ES-I3 (cell line): Measurements from ENCODE around the gene ASF1A.

Experiments
- H3K36me3 ChIP-seq: 2 replicates; pipeline ENCODE4 v1.6.1; 2013; ENCODE audit warnings: mild to moderate bottlenecking, low read length, control low read depth, moderate library complexity; ENCODE audit not compliant: insufficient read depth
- H3K4me1 ChIP-seq: 2 replicates; pipeline ENCODE4 v1.6.1; 2013; ENCODE audit warnings: mild to moderate bottlenecking, control low read depth, low read length; ENCODE audit not compliant: insufficient read depth
- H3K9ac ChIP-seq: 2 replicates; pipeline ENCODE4 v1.6.1; 2013; ENCODE audit warnings: low read depth, mild to moderate bottlenecking, low read length, moderate library complexity
- H3K9me3 ChIP-seq: 2 replicates; pipeline ENCODE4 v1.6.1; 2013; ENCODE audit warnings: mild to moderate bottlenecking, low read length, moderate library complexity; ENCODE audit not compliant: control insufficient read depth, insufficient read depth

The ASF1A gene

DNA sequence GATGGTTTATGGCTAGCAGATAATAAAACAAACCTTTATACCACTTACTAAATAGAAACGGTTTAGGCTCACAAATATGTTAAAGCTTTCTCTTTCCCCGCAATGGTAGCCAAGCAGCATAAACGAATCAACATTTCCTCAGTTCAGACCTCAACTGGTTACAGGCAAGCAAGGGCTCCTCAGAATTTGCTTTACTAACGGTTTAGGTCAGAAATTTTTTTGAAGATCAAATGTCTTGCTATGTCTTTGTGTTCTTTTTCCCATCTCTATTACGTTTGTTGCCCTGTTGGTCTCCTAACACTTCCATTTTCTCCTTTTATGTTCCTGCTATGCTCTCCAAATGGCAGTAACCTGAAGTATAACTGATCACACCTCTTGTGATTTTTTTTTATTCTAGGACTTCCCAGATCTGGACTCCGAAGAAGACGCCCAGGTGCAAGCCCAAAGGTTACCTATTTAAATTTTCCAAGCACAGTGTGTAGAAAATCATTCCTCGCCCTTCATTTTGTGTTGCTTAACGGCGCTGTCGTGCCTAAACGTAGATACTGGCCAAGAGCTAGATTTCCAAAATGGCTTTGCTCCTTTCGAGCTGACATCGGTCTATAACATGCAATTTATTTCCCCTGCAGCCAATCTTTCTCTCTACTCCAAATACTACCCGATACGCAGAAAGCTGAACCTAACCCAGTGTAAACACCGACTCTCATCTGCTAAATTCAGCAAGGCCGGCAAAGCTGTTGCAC, 717 bp upstream of the ASF1A start:
- peaks cover 7% of the 10 kb centered on the region for H3K4me1 ChIP-seq
- peak overlapping the region; percentile 82 for H3K9ac ChIP-seq
- H3K9me3 ChIP-seq = no peaks in the 10 kb centered on the region
- no peaks in the 10 kb centered on the region for H3K36me3 ChIP-seq

DNA sequence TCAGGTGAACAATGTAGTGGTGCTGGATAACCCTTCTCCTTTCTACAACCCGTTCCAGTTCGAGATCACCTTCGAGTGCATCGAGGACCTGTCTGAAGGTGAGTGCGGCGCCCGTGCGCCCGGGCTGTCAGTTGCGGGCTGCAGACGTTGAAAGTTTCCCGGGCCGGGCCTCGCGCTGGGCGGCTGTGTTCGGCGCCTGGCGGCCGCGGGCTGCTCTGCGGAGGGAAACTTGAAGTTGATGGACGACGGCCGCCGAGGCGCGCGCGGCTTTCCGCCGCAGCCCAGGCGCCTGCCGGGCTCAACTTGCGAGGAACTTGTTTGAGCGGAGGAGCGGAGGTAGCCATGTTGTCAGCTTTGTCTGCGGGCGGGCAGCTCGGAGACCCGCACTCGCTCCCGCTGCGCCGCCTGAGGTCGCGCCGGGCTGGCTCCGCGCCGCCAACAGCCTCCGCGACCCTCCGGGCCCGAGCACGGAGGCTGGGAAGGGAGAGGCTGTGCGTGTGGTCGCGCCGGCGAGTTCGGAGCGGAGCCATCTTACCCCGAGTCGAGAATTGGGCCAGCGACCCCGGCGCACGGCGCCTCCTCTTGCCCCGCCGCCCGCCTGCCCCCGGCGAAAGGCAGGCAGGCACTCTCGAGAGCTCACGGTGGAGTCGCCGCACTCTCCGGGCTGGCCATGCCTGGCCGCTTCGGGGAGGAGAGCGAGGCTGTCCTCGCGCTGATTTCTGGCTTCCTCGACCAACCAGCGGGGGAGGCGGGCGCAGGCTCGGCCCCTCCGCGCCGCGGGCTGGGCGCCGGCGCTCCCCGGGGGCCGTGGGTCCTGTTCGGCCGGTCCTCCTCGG, 691 bp downstream of the ASF1A start:
- peaks cover 4% of the 10 kb centered on the region; the same call in 1 of the 2 replicates for H3K36me3 ChIP-seq
- no peaks in the 10 kb centered on the region for H3K9me3 ChIP-seq
- H3K4me1 ChIP-seq = peaks cover 9% of the 10 kb centered on the region
- peak overlapping the region; percentile 98 for H3K9ac ChIP-seq

DNA sequence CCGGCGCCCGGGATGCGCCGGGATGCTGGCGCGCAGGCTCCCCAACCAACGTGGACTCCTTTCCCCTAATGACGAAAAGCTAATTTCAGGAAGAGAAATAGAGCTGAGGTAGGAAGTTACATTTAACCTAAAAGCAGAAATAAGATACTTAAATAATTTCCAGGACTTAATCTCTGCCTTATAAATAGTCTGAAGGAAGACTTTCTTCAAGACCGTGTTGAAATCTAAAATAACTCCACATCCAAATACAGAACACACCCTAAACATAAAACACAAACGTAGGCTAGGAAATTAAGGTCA, 1.3 kb downstream of the ASF1A start:
- no peaks in the 10 kb centered on the region for H3K9me3 ChIP-seq
- peaks cover 15% of the 10 kb centered on the region for H3K4me1 ChIP-seq
- peaks cover 4% of the 10 kb centered on the region; the same call in 1 of the 2 replicates for H3K36me3 ChIP-seq
- peak overlapping the region; percentile 98 for H3K9ac ChIP-seq

DNA sequence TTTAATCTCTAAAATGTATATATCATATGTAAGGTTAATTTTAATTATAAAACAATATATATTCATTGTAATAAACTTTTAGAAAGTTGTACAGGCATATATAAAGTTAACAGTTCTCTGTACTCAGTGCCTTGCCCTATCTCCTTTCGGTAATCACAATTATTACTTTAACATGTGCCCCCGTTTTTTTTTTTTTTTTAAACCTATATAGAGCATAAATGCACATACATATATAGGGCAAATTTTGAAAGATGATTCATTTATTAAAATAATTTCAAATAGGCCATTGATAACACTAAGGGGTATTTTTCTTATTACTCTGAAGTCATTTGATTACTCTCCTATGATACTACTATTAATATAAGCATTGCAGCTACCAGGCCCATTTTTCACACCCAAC, 1.9 kb downstream of the ASF1A start:
- H3K4me1 ChIP-seq = peaks cover 18% of the 10 kb centered on the region
- H3K9me3 ChIP-seq = no peaks in the 10 kb centered on the region
- peak overlapping the region; percentile 98 for H3K9ac ChIP-seq
- peaks cover 4% of the 10 kb centered on the region; the same call in 1 of the 2 replicates for H3K36me3 ChIP-seq

DNA sequence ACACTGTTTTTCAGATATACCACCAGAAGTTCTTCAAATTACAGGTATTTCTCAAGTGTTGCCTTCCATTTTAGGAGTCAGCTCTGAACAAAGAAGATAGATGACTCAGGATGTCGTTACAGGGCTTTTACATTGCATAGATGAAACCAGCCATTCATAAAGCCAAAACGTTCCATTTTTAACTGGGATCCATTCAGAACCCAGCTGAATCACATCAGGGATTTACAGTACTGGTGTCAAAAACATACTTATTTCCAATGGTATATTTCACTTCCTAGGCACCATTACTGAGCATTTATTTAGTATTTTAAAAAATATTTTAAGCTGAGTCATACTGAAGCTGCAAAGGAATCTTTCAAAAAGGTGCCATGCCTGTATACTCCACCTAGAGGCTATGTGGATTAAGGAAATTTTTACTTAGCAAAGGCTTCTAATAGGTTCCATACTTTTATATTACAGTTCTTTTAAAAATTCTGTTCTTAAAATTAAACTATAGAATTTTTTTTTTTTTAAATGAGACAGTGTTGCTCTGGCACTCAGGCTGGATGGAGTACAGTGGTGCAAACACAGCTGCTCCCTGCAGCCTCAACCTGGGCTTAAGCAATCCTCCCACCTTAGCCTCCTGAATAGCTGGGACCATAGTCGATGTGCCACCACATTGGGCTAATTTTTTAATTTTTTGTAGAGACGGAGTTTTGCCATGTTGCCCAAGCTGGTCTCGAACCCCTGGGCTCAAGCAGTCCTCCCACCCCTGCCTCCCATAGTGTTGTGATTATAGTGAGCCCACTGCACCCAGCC, 2.6 kb downstream of the ASF1A start:
- H3K4me1 ChIP-seq = peaks cover 18% of the 10 kb centered on the region

DNA sequence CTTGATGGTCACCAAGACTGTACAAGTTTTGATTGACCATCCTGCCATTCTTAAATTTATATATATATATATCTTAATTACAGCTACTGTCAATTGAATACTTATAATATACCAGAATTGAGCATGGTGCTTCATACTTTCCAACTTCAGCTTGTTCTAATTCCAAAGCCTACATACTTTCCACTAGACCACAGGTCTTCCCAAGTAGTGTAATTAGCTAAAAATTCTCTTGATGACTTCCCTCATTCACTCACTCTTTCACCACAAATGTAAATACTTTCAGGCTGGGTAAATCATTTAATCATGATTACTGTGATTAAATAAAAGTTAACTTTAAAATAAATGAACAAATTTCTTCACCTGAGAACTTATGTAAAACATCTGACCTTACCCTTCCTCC, 3.4 kb downstream of the ASF1A start:
- H3K4me1 ChIP-seq = peaks cover 16% of the 10 kb centered on the region
- H3K9ac ChIP-seq = no peak overlapping the region
- peaks cover 4% of the 10 kb centered on the region; the same call in 1 of the 2 replicates for H3K36me3 ChIP-seq
- H3K9me3 ChIP-seq = no peaks in the 10 kb centered on the region

More for the DNA sequence above, 2.6 kb downstream of the ASF1A start:
- peaks cover 4% of the 10 kb centered on the region; the same call in 1 of the 2 replicates for H3K36me3 ChIP-seq
- no peaks in the 10 kb centered on the region for H3K9me3 ChIP-seq
- H3K9ac ChIP-seq = peak overlapping the region; percentile 43

DNA sequence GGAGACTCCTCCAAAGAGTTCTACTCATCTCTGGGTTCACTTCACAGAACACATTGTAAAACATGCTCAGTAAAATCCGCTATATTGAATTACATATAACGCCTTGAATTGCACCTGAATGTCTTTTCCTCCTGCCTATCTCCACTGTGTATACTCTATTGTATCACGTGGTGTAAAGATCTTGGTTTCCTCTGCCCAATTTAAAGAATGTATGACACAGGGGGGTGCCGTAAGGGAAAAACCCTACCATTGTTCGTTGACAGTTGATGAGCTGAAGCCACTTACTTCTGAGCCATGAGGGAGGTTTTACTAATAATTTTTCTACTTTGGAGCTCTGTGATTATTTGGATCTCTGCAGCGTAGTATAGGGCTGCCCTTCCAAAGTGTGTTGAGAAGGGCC, 6.0 kb downstream of the ASF1A start:
- Histone ChIP-seq H3K4me1 (peaks cover 12% of the 10 kb centered on the region), H3K9me3 (no peaks in the 10 kb centered on the region), H3K36me3 (peaks cover 4% of the 10 kb centered on the region), H3K9ac (no peak overlapping the region)

DNA sequence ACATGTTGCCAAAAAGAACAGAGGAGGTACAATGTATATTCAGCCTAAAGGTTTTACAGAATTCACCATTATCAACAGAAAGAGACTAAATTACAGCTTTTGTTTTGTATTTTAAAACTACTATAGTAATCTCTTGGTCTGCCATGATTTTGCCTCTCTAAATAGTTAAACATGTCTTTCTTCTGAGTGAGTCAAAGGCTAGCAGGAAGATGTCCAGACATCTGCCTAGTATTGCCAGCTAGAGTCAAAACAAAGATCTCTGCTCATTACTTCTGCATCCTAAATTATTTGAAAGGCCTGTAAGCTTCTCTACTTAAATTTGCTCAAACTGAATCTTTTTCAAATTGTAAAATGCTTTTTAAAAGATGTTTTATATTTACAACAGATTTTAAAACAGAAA, 8.8 kb downstream of the ASF1A start:
- Histone ChIP-seq H3K36me3 (peaks cover 12% of the 10 kb centered on the region), H3K9ac (no peak overlapping the region), H3K9me3 (no peaks in the 10 kb centered on the region)

DNA sequence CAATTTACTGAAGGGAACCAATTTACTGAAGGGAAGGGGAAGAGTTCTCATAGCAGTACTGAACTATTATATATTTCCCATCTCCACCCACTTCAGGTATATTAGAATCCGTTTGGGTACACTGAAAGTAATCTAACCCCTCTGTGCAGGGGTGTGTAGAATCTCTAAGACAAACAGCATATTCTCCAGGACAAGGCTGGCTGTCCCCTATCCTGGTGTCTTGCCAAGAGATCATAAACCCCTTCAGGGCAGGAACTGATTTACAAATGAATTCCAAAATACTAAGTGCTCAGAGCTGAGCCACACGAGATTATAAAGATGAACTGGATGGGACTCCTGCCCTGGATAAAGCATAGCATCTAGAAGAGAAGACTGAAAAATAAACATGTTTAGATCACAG, 9.2 kb downstream of the ASF1A start:
- no peak overlapping the region for H3K9ac ChIP-seq
- peaks cover 12% of the 10 kb centered on the region for H3K4me1 ChIP-seq
- peaks cover 12% of the 10 kb centered on the region for H3K36me3 ChIP-seq
- no peaks in the 10 kb centered on the region for H3K9me3 ChIP-seq

More for the DNA sequence above, 8.8 kb downstream of the ASF1A start:
- H3K4me1 ChIP-seq = peaks cover 12% of the 10 kb centered on the region

DNA sequence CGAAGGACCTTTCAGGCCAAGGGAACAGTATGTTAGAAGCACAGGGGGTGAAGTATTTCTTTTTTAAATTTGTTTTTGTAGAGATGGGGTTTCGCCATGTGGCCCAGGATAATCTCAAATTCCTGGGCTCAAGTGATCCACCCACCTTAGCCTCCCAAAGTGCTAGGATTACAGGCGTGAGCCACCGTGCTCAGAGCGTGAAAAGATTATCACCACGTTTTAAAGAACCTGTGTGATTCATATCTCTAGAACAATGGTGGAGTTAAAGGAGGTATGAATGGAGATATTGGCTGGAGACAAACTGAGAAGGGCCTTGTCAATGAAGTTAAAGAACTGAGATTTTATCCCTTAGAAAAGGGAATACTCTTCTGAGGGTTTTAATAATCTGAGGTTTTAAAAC, 9.7 kb downstream of the ASF1A start:
- Histone ChIP-seq H3K4me1 (peaks cover 12% of the 10 kb centered on the region), H3K9me3 (no peaks in the 10 kb centered on the region), H3K36me3 (peaks cover 11% of the 10 kb centered on the region), H3K9ac (no peak overlapping the region)

DNA sequence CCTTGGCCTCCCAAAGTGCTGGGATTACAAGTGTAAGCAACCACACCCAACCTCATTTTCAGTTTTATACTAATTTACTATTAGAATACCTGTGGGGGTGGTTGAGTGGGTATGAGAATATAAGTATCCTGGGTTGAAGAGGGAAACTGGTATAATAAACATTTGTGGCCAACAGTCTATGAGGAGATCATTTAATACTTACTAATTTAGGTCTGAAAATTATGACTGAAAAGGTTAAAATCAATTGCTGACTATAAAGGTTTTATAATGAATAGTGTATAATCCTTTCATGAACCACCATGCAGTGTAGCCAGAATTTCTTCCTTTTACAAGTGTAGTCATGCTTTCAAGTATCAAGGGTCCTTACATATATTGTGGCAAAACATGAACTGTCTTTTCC, 11.1 kb downstream of the ASF1A start:
- H3K9me3 ChIP-seq = no peaks in the 10 kb centered on the region
- no peak overlapping the region for H3K9ac ChIP-seq
- H3K36me3 ChIP-seq = peaks cover 13% of the 10 kb centered on the region; the same call in 1 of the 2 replicates
- peaks cover 5% of the 10 kb centered on the region for H3K4me1 ChIP-seq

DNA sequence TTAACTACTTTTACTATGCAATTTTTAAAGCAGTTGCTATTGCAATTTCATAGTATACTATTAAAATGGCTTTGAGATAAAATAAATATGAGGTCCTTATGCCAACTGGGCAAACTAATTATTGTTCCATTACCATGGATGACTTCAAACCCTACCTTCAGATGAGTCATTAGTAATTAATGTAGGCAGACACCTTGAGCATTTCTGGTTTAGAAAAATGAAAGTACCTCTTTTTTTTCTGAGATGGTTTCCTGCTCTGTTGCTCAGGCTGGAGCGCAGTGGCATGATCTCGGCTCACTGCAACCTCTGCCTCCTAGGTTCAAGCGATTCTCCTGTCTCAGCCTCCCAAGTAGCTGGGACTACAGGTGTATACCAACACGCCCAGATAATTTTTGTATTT, 11.9 kb downstream of the ASF1A start:
- Histone ChIP-seq H3K9ac (no peak overlapping the region), H3K4me1 (no peaks in the 10 kb centered on the region), H3K36me3 (peaks cover 13% of the 10 kb centered on the region; the same call in 1 of the 2 replicates), H3K9me3 (no peaks in the 10 kb centered on the region)

DNA sequence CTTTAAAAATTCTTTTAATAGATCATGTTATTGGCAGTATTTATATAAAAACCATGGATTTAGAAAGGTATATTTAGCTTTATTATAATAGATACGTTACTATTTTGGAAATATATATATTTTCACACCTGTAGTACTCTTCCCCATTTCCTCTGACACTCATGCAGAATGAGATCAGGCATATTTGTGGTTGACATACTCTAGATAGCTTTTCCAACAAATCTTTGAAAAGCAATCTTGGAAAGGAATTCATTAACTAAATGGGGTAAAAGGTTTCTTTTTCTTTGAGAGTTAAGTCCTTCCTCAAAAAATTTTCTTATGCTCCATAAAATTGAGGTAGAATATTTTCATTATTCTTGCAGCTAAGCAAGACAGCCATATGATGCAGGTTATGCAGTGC, 14.5 kb downstream of the ASF1A start:
- Histone ChIP-seq H3K36me3 (peaks cover 16% of the 10 kb centered on the region; the same call in 1 of the 2 replicates), H3K9me3 (no peaks in the 10 kb centered on the region), H3K9ac (no peak overlapping the region), H3K4me1 (no peaks in the 10 kb centered on the region)

DNA sequence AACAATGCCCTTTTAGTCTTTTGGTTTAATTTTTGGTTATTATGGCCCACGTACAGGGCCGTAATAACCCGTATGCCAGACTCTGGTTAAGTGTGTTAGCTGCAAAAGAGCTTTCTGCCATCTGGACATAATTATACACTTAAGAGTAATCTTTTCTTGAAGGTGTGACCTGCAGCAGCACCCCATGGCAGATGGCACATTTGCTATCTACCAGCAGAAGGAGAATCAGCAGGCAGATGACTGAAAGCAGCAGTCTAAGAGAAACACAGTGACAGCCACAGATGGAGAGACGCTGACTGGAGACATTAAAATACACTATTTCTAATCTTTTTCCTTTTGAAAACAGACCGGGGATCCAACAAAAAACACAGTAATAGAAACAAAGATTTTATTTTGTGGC, 18.7 kb downstream of the ASF1A start:
- Histone ChIP-seq H3K9ac (no peak overlapping the region), H3K9me3 (no peaks in the 10 kb centered on the region), H3K36me3 (peaks cover 13% of the 10 kb centered on the region; the same call in 1 of the 2 replicates), H3K4me1 (no peaks in the 10 kb centered on the region)
